ENCODE data around the gene C12orf76.

The C12orf76 gene

DNA sequence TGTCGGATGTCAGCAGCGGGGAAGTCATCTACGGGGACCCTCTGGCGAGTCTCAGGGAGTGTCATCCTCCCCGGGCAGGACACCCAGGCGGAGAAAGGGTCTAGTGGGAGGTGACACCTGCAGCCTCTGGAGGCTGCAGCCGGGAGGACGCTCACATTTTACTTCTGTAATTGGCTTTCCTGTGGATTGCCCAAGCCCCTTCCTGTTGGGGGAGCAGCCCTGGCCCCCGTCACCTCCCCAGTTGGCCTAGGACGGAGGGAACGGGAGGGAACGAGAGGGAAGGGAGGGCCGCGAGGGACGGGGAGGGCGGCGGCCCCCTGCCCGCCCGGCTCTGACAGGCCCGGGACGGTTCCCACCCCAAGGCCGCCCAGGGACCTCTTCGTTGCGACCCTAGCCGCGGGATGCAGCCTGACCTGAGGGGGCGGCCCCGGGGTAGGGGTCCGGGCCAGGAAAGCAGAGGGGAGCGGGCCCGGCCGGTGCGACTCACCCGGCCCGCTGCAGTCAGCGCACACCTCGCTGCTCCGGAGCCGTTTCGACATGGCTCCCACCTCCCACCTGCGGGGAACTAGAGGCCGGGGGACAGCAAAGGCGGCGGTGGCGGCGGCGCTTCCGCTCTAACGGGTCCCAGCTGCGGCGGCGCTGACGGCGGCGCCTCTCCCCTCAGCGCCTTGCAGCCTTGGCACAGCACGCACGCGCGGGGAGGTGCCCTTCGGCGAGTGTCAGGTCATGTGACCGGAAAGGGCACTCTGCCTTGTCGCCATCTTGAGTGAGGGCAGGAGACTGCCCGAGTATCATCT, 52.4 kb downstream of the C12orf76 start, which contains the start of gene GIT2:
GIT2 (minus strand) TSS at position 683 of the 797 bp plus-strand sequence; CDS start at position 539, 144 bp downstream.
- peak; percentile 90 to 94 for DNase-seq (ENCODE audit: low read depth in 2 of 2)

DNA sequence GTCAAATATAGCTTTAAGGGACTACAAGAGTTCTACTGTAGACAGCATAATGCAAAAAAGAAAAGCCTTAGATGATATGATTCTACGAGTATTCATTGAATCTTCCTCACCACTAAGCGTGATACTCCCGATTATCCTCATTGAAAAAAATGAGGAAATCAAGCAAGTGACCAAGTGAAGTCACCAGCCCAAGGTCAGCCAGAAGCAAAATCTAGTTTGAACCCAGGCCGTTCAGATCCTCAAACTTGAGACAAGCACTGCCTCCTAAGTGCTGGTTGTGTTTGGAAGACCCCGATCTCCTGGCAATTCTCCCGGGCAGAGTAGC, 53.0 kb downstream of the C12orf76 start:
- DNase-seq (ENCODE audit: low read depth in 2 of 2), result no peak

GRCh38 chr12:109994401-109995175, 53.7 kb downstream of the C12orf76 start:
- no peak for DNase-seq (ENCODE audit: low read depth in 2 of 2)

DNA sequence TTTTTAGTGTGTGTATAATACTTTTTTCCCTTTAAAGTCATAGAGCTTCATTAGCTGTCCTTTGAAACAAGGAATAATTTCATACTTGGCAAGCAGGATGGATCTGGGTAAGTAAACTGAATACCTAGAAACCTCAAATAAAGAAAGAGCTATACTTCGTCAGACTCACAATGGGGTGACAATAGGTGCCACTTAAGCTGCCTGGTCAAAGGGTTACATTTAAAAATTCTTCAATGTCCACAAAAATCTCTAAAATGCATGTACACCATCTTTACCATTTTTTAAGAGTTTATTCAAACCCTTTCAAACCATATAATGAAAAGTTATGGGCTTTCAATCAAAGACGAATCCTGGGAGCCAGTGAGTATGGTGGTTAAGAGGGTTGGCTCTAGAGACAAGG, 55.2 kb downstream of the C12orf76 start:
- no peak for DNase-seq (ENCODE audit: low read depth in 2 of 2)

DNA sequence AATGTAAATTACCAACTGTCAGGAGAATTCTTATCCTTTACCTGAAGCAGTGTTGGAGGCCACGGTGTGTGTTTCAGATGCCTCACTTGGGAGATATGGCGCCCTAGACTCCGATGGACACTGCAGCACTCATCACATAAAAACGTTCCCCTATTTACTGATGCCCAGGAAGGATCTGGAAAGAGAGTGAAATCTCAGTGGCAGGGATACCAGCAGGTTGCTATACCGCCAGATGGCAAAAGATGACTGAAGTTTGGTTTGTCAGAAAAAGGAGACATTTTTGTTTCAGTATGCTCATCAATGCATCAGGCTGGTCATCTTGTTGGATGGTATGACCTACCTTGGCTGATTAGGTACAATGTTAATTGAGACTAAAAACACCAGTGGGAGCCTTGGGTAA, 56.7 kb downstream of the C12orf76 start:
- no peak for DNase-seq (ENCODE audit: low read depth in 2 of 2)

All from stimulated activated CD4-positive, alpha-beta T cell treated with anti-CD3 and anti-CD28 coated beads, Interleukin-4, amount 100 ng/mL, for 48 hours (primary cell).